Caco-2 (cell line): ENCODE data around the gene RSRC1. TPM values are rescaled to one million over a fixed set of nuclear protein-coding genes. Genes with fewer than 3 reads are reported as not detected.

Experiments
- BruUV-seq: library from RNA; stranded (reverse); fragments of 400-500 nt; replicated peaks from 2 replicates; lab custom pipeline; 2021; lab: Mats Ljungman, UMichigan
- CTCF ChIA-PET: fragments of 300-600 bp; sonication (Branson Sonifier 250); formaldehyde crosslinking; loops from one replicate; lab custom pipeline; 2022; ENCODE audit warnings: antibody characterized with exemption; lab: Charles Lee
- POLR2A ChIA-PET: fragments of 300-600 bp; sonication (Branson Sonifier 250); formaldehyde crosslinking; loops from one replicate; lab custom pipeline; 2022; ENCODE audit warnings: antibody characterized with exemption; lab: Charles Lee
- DNase-seq, 2 experiments: peaks; one replicate each; pipeline versions ENCODE4 v3.0.0 to v3.0.0-alpha.2; 2020 to 2022
- H3K27me3 ChIP-seq: replicated peaks from 2 replicates; pipeline ENCODE4 v1.6.0; 2011; ENCODE audit warnings: low read length; ENCODE audit not compliant: control insufficient read depth, insufficient read depth
- H3K36me3 ChIP-seq: 2 replicates; pipeline ENCODE4 v1.5.1; 2011; ENCODE audit warnings: low read length; ENCODE audit not compliant: control insufficient read depth, insufficient read depth
- H3K4me1 ChIP-seq: fragments of 250-450 bp; sonication (Bioruptor Pico); 2 replicates; pipeline ENCODE4 v1.5.1; 2020; ENCODE audit warnings: mild to moderate bottlenecking
- H3K4me3 ChIP-seq: 2 replicates; pipeline ENCODE4 v1.5.1; 2011; ENCODE audit warnings: low read depth, mild to moderate bottlenecking, control low read depth, low read length
- H3K9me3 ChIP-seq: fragments of 250-450 bp; sonication (Bioruptor Pico); 2 replicates; pipeline ENCODE4 v1.5.1; 2020; ENCODE audit warnings: mild to moderate bottlenecking, moderate library complexity
- H3K27ac Mint-ChIP-seq: one replicate; pipeline ENCODE4 v1.8.0; 2022; ENCODE audit warnings: mixed read lengths; ENCODE audit not compliant: unreplicated experiment
- H3K27me3 Mint-ChIP-seq: one replicate; pipeline ENCODE4 v1.8.0; 2022; ENCODE audit warnings: mixed read lengths; ENCODE audit not compliant: insufficient read depth, unreplicated experiment
- H3K36me3 Mint-ChIP-seq: one replicate; pipeline ENCODE4 v1.8.0; 2022; ENCODE audit warnings: mild to moderate bottlenecking, mixed read lengths; ENCODE audit not compliant: insufficient read depth, unreplicated experiment
- H3K4me1 Mint-ChIP-seq: one replicate; pipeline ENCODE4 v1.8.0; 2022; ENCODE audit warnings: low read depth, mixed read lengths; ENCODE audit not compliant: unreplicated experiment
- H3K4me3 Mint-ChIP-seq: one replicate; pipeline ENCODE4 v1.8.0; 2022; ENCODE audit warnings: mild to moderate bottlenecking, moderate library complexity, mixed read lengths; ENCODE audit not compliant: unreplicated experiment
- H3K9me3 Mint-ChIP-seq: one replicate; pipeline ENCODE4 v1.8.0; 2022; ENCODE audit warnings: mixed read lengths; ENCODE audit not compliant: unreplicated experiment
- CTCF ChIP-seq, 2 experiments: fragments of 200-600 bp in 1 of 2; IDR thresholded peaks; 1 replicate in 1 of 2; 2 replicates in 1 of 2; pipeline versions ENCODE4 v1.5.1 to v1.8.0; 2011 to 2022; ENCODE audit warnings: antibody characterized with exemption in 1 of 2, control low read depth in 1 of 2, inconsistent platforms in 1 of 2, low read depth in 1 of 2, low read length in 1 of 2, mild to moderate bottlenecking in 1 of 2, moderate library complexity in 1 of 2; ENCODE audit not compliant: insufficient read depth in 1 of 2, severe bottlenecking in 1 of 2, unreplicated experiment in 1 of 2
- intact Hi-C: fragments of 100-400 bp; cut with micrococcal nuclease; formaldehyde crosslinking; loops from one replicate; pipeline ENCODE4 v1.10.0; 2022; ENCODE audit not compliant: unreplicated experiment
- total RNA-seq: library from RNA; stranded (reverse); gene quantifications from 2 replicates; pipeline ENCODE4 v1.2.3, GENCODE V29; 2022

RSRC1 gene
- total RNA-seq, 1 experiment from 2014 or later = 38.4 TPM

GRCh38 chr3:158127250-158128219 lies 17.6 kb downstream of the RSRC1 start:
- no TSS peak for BruUV-seq

GRCh38 chr3:158128755-158129154 lies 18.9 kb downstream of the RSRC1 start:
- H3K27me3 Mint-ChIP-seq = no peaks in the 10 kb centered on the region
- Histone ChIP-seq H3K36me3 (no peaks in the 10 kb centered on the region), H3K4me1 (no peaks in the 10 kb centered on the region), H3K9me3 (no peaks in the 10 kb centered on the region), H3K27me3 (no peaks in the 10 kb centered on the region), H3K4me3 (no peak overlapping the region)
- H3K27ac Mint-ChIP-seq = no peak overlapping the region
- TF ChIP-seq CTCF (IDR thresholded peaks at IDR 0.05; ENCODE audit: insufficient read depth in 1 of 2, low read depth in 1 of 2, low read length in 1 of 2, severe bottlenecking in 1 of 2, unreplicated experiment in 1 of 2) = no peak
- intact Hi-C loops = no loop called here
- DNase-seq = no peak
- peaks cover 23% of the 10 kb centered on the region for H3K9me3 Mint-ChIP-seq
- H3K36me3 Mint-ChIP-seq = peaks cover 16% of the 10 kb centered on the region
- no TSS peak for BruUV-seq
- no peaks in the 10 kb centered on the region for H3K4me1 Mint-ChIP-seq
- ChIA-PET CTCF (no interaction called here), POLR2A (no interaction called here)
- H3K4me3 Mint-ChIP-seq = no peak overlapping the region

More at GRCh38 chr3:158127250-158128219, 17.6 kb downstream of the RSRC1 start:
- CTCF ChIA-PET = no interaction called here
- no peaks in the 10 kb centered on the region for H3K36me3 ChIP-seq
- H3K4me3 ChIP-seq = no peak overlapping the region
- POLR2A ChIA-PET = no interaction called here
- H3K27me3 ChIP-seq = no peaks in the 10 kb centered on the region
- DNase-seq = no peak
- H3K4me3 Mint-ChIP-seq = no peak overlapping the region
- H3K27ac Mint-ChIP-seq = no peak overlapping the region
- H3K4me1 Mint-ChIP-seq = no peaks in the 10 kb centered on the region
- H3K9me3 Mint-ChIP-seq = peaks cover 23% of the 10 kb centered on the region
- no peaks in the 10 kb centered on the region for H3K4me1 ChIP-seq
- no peaks in the 10 kb centered on the region for H3K9me3 ChIP-seq
- TF ChIP-seq CTCF (IDR thresholded peaks at IDR 0.05; ENCODE audit: insufficient read depth in 1 of 2, low read depth in 1 of 2, low read length in 1 of 2, severe bottlenecking in 1 of 2, unreplicated experiment in 1 of 2) = no peak
- intact Hi-C loops = no loop called here
- H3K27me3 Mint-ChIP-seq = no peaks in the 10 kb centered on the region
- peaks cover 20% of the 10 kb centered on the region for H3K36me3 Mint-ChIP-seq

- ChIA-PET CTCF (no interaction called here), POLR2A (no interaction called here)
- H3K27ac Mint-ChIP-seq = no peak overlapping the region
- Histone ChIP-seq H3K36me3 (no peaks in the 10 kb centered on the region), H3K4me1 (no peaks in the 10 kb centered on the region), H3K9me3 (no peaks in the 10 kb centered on the region), H3K27me3 (no peaks in the 10 kb centered on the region), H3K4me3 (no peak overlapping the region)
- H3K27me3 Mint-ChIP-seq = no peaks in the 10 kb centered on the region
- no peak for TF ChIP-seq CTCF (IDR thresholded peaks at IDR 0.05; ENCODE audit: insufficient read depth in 1 of 2, low read depth in 1 of 2, low read length in 1 of 2, severe bottlenecking in 1 of 2, unreplicated experiment in 1 of 2)
- DNase-seq = no peak
- H3K4me3 Mint-ChIP-seq = no peak overlapping the region
- no peaks in the 10 kb centered on the region for H3K9me3 Mint-ChIP-seq
- intact Hi-C loops = no loop called here
- peaks cover 6% of the 10 kb centered on the region for H3K36me3 Mint-ChIP-seq
- no peaks in the 10 kb centered on the region for H3K4me1 Mint-ChIP-seq
- no TSS peak for BruUV-seq
Observed at GRCh38 chr3:158134363-158134762, 24.5 kb downstream of the RSRC1 start.
